GM19397 (cell line): ENCODE results near the gene GRAP.

Experiments used
- ATAC-seq: cut with Tn5 transposase; IDR thresholded peaks from one replicate; pipeline ENCODE4 v1.9.1; 2021; ENCODE audit warnings: mild to moderate bottlenecking, moderate library complexity; ENCODE audit not compliant: unreplicated experiment

GRAP gene

DNA sequence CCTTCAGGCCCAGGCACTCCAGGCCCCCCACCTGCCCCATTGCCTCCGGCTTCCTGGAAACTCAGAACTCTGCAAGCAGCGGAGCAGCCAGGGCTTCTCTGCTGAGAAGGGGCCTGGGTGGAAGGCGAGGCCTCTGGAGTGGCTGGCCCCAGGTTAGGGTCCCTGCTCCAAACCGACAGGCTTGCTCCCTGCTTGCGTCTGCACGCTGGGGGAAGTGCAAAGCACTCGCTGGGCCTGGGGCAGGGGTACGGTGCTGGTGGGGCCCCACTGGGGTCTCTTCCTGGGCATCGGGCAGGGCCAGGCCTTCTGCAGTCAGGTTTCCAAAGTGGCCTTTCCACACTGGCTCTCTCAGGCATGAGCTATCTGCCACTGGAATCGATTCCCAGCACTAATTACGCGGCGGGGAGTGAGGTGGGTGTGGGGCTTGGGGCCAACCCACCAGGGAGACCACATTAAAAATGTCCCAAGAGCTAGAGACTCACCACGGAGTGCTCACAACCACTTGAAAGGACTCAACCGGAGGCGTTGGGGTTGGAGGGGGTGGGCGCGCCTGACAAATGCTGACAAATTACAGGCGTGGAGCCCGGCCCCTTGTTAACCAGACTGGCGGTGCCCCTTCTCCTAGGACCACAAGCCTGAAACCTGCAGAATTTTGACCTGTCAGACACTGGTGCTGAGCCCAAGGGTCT is 60.1 kb downstream of the GRAP start:
- no peak for ATAC-seq

GRCh38 chr17:18985475-18985874 is 61.3 kb downstream of the GRAP start:
- no peak for ATAC-seq

GRCh38 chr17:18984273-18985114 is 62.3 kb downstream of the GRAP start:
- no peak for ATAC-seq

- ATAC-seq, result no peak
These were observed 64.9 kb downstream of the GRAP start for GRCh38 chr17:18981642-18982424.

GRCh38 chr17:18981335-18981641 is 65.5 kb downstream of the GRAP start:
- no peak for ATAC-seq

DNA sequence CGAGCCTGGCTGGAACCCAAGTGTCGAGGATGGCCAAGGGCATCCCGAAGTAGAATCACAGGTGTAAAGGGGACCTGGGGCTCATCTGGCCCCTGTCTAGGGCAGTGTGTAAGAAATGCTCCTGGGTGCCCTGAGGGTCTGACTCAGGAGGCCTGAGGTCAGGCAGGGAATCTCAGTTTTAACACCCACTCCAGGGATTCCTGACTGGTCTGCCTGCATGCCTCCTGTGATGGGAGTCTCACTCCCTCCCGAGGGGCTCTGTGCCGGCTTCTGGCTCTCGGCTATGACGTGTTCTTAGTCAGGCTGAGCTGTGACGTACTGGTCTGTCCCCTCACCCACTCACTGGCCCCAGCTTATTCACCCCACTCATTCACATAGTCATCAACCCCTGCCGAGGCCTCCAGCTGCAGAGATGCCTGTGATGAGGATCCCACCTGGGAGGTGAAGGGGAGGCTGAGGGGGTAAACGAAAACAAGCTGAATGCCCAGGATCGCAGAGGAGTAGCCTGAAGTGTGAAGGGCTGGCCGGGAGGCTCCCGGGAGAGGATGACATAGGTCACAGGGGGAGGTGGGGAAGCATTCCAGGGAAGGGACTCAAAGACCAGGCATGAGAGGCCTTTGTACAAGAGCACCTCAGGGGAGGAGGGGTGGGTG is 65.9 kb downstream of the GRAP start:
- ATAC-seq, result no peak

GRCh38 chr17:18978655-18979054 is 68.1 kb downstream of the GRAP start:
- ATAC-seq, result no peak

DNA sequence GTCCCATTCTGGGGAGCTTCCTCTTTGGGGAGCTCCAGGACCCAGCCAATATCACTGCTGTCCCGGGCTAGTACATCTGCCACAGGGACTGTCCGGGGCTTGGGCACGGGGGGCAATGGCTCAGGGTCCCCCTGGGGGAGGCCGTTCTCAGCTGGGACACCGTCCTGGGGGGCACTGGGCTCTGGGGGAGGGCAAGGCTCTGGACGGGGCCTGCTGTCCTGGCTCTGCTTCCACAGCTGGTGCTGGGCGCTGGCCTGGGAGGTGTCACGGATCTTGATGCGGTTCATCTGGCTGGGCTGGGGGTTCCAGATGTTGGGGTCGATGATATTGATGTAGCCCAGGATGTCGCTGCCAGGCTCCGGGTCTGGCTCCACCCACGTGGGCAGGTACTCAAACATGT is 68.7 kb downstream of the GRAP start:
- ATAC-seq, result no peak

DNA sequence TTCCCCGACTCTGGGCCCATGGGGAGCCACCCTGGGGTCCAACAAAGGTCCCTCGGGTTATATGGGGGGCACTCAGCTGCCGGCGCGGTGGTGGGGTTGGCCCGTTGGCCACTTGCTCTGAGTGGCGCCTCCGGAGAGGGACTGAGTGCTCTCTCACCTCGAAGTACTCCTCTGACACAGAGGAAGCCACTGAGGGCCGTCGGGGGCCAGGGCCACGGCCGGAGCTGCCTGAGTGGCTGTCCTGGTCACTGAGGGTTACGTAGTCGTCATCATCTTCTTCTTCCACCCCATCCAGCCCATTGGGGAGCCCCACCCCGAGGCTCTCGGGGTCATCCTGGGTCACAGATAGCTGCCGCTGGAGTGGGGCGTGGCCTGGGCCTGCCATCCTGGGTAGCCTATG is 69.1 kb downstream of the GRAP start:
- ATAC-seq, result no peak

- no peak for ATAC-seq
These were observed 69.7 kb downstream of the GRAP start for GRCh38 chr17:18977021-18977420.

DNA sequence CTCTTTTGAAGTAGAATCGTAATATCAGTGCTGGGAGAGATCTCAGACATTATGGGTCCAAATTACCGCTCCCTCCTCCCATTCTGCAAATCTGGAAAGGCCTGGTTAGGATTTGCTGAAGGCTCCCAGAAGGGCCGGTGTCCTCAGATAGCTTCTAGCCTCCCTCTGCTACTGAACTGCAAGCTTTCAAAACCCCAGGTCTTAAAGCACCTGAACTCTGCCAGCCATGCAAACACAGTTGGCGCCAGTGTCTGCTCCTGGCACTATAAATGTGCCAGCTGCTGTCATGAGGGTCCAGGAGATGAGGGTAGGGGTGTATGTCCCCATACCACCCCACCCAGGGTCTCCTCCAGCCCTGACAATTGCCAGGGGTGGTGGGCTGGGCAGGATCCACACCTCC is 70.6 kb downstream of the GRAP start:
- no peak for ATAC-seq

DNA sequence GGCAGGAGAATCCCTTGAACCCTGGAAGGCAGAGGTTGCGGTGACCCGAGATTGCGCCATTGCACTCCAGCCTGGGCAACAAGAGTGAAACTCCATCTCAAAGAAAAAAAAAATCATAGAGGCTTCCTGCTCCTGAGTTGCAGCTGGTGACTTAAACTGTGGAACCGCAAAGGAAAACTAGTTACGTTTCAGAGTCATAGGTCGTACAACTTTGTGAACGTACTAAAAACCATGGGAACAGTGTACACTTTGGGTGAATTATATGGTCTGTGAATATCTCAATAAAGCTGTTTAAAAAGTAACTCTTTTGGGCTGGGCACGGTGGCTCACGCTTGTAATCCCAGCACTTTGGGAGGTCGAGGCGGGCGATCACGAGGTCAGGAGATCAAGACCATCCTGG is 71.2 kb downstream of the GRAP start:
- ATAC-seq, result no peak

- ATAC-seq, result no peak
These were observed 72.2 kb downstream of the GRAP start for GRCh38 chr17:18974407-18975149.

DNA sequence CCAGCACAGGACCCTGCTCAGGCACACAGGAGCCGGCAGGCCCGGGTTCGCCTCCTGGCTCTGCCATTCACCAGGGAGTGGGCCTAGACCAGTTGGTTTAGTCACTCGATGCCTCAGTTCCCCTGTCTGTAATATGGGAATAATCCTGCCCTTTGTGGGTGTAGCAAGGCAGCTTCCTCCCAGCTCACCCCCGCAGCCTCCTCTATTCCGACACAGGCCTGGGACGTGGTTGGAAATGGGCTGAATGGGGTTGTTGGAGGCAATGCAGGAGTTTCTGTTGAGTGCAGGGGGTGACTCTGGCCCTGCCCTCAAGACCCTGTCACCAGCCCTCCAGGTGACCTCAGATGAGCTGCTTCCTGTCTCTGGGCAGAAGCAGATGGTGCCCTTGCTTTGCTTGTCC is 75.0 kb downstream of the GRAP start:
- ATAC-seq, result no peak
